HUES6 (cell line): ENCODE measurements around the gene DNPEP.
"Not testable (repeated sequence)": the region's sequence is repeated elsewhere in the genome, so short reads cannot be mapped to it uniquely, and the experiment has no call there.

Experiments
- H3K27ac ChIP-seq: 2 replicates; pipeline ENCODE4 v1.7.0; 2013; ENCODE audit warnings: low read depth, mild to moderate bottlenecking, low read length, inconsistent platforms
- H3K27me3 ChIP-seq: 2 replicates; pipeline ENCODE4 v1.6.1; 2013; ENCODE audit warnings: low read length; ENCODE audit not compliant: control insufficient read depth, insufficient read depth
- H3K36me3 ChIP-seq: 2 replicates; pipeline ENCODE4 v1.6.1; 2013; ENCODE audit warnings: low read length; ENCODE audit not compliant: control insufficient read depth, insufficient read depth
- H3K4me1 ChIP-seq: 2 replicates; pipeline ENCODE4 v1.6.1; 2013; ENCODE audit warnings: low read length; ENCODE audit not compliant: control insufficient read depth, insufficient read depth
- H3K4me3 ChIP-seq: 2 replicates; pipeline ENCODE4 v1.5.1; 2013; ENCODE audit warnings: low read depth, low read length
- H3K9ac ChIP-seq: one replicate; pipeline ENCODE4 v1.6.1; 2013; ENCODE audit warnings: mild to moderate bottlenecking, low read length
- H3K9me3 ChIP-seq: 2 replicates; pipeline ENCODE4 v1.6.1; 2013; ENCODE audit warnings: low read depth, low read length; ENCODE audit not compliant: control insufficient read depth, insufficient read depth

The DNPEP gene

DNA sequence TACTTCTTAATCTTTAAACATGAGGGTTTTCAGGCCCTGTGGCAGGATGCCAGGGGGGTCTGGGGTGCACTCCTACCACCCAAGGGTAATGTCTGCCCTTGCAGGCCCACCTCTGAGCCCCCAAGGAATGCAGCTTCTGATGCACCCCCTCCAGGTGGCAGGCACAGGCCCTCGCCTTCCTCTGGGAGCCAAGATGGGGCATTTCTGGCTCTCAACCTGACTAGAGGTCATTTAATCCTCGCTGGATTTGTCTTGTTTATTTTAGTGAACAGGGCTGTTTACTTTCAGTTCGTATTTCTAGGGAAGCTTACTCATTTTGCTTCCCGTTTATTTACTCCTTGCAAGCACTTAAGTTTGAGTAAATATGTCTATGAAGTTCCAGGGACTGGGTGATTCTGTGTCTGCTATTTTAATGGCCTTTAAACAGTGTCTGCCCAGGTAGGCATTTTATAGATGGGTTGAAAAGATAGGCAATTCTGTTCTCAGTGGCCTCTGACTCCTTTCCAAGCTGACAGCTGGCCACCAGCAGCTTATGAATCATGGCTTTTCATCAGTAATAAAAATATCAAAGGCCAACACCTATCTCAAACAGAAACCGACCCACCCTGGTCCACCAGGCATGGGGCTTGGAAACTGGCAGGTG is 11.1 kb upstream of the DNPEP start:
- Histone ChIP-seq H3K27me3 (no peaks in the 10 kb centered on the region), H3K27ac (no peak overlapping the region), H3K9ac (no peak overlapping the region), H3K4me1 (peaks cover 24% of the 10 kb centered on the region), H3K9me3 (no peaks in the 10 kb centered on the region), H3K36me3 (no peaks in the 10 kb centered on the region), H3K4me3 (no peak overlapping the region)

DNA sequence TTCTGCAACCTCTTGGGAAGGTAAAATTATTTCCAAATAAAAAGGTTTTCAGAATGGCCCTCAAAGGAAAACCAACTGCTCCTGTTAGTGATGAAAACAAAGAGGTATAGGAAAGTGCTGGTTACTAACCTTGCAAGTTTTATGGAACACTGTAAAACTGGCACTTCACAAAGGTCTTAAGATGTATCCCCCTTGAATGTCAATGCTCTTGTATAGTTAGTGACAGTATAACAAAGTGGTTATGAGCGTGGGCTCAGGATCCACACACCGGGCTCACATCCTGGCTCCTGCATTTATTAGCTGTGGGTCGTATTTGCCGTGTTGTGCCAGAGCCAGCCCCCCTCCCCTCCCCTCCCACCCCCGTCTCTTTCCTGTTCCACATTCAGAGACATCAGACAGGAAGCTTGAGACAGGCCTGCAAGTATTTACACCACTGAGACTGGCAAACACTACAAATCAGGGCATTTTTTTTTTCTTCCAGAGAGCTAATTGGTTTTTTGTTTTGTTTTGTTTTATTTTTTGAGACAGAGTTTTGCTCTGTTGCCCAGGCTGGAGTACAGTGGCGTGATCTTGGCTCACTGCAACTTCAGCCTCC is 9.2 kb upstream of the DNPEP start:
- H3K27me3 ChIP-seq, result no peaks in the 10 kb centered on the region
- H3K36me3 ChIP-seq, result no peaks in the 10 kb centered on the region
- H3K9me3 ChIP-seq, result no peaks in the 10 kb centered on the region
- H3K4me1 ChIP-seq, result peaks cover 14% of the 10 kb centered on the region
- no peak overlapping the region for H3K4me3 ChIP-seq
- no peak overlapping the region for H3K27ac ChIP-seq
- H3K9ac ChIP-seq, result no peak overlapping the region

DNA sequence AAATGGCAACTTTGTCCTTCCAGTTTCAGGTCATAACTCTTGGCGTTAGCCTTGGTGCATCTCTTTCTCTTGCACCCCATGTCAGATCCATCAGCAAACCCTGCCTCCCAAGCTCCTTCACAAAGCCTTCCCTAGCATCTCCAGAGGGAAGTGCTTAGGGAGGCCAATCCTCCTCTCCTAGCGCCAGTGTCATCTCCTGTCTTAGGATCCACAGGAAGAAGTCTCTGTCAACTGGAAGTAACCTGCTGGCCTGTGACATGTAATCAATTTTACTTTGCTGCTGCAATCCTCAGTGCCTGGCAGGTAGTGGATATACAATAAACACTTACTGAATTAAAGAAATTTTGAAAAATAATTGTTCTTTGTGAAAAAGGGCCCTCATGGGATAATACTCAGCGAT is 7.9 kb upstream of the DNPEP start:
- Histone ChIP-seq H3K36me3 (no peaks in the 10 kb centered on the region), H3K9me3 (no peaks in the 10 kb centered on the region), H3K27ac (no peak overlapping the region), H3K9ac (no peak overlapping the region), H3K4me3 (no peak overlapping the region), H3K27me3 (no peaks in the 10 kb centered on the region), H3K4me1 (peaks cover 12% of the 10 kb centered on the region)

DNA sequence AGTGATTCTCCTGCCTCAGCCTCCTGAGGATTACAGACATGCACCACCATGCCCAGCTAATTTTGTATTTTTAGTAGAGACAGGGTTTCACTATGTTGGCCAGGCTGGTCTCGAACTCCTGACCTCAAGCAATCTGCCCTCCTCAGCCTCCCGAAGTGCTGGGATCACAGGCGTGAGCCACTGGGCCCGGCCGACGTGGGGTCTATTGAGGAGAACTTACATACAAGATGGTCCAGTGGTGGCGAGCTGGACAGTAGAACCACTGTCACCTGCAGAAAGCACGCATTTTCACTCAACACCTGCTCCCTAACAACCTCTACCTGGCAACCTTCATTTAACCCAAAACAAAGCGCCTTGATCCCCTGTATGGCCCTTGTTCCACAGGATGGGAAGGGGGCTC is 7.3 kb upstream of the DNPEP start:
- H3K9me3 ChIP-seq, H3K36me3 ChIP-seq, H3K27ac ChIP-seq, H3K9ac ChIP-seq, H3K4me3 ChIP-seq, H3K4me1 ChIP-seq, H3K27me3 ChIP-seq: not testable (repeated sequence)

DNA sequence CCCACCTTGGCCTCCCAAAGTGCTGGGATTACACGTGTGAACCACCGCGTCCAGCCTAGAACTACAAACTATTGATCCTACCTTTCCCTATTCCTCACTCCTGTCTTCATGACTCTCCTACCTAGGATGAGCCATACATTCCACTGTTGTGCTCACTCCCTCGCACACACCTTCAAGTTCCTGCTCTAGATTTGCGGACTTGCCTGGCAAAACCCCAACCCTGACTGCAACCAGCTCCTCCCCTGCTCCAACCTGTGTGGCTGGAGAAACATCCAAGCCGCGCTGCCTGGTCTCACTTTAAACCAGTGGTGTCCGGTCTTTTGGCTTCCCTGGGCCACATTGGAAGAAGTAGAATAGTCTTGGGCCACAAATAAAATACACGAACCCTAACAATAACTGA is 5.0 kb upstream of the DNPEP start:
- no peak overlapping the region for H3K27ac ChIP-seq
- no peaks in the 10 kb centered on the region for H3K9me3 ChIP-seq
- H3K9ac ChIP-seq, result no peak overlapping the region
- no peak overlapping the region for H3K4me3 ChIP-seq
- H3K4me1 ChIP-seq, result peaks cover 5% of the 10 kb centered on the region; the same call in 1 of the 2 replicates
- no peaks in the 10 kb centered on the region for H3K27me3 ChIP-seq
- H3K36me3 ChIP-seq, result no peaks in the 10 kb centered on the region

DNA sequence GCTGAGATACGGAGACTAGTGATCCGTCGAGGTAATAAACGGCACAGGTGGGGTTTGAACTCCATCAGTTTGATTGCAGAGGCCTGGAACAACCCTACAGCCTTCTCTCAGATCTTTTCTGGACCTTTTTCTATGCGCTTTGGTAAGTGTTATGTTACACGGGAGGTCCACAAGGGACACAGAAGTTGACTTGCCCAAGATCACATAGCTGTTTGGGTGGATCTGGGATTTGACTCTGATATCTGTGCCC is 1.1 kb upstream of the DNPEP start:
- Histone ChIP-seq H3K27ac (no peak overlapping the region), H3K27me3 (no peaks in the 10 kb centered on the region), H3K4me3 (peak overlapping the region; percentile 84), H3K9me3 (no peaks in the 10 kb centered on the region), H3K9ac (peak overlapping the region; percentile 50), H3K4me1 (peaks cover 11% of the 10 kb centered on the region), H3K36me3 (peaks cover 25% of the 10 kb centered on the region)

DNA sequence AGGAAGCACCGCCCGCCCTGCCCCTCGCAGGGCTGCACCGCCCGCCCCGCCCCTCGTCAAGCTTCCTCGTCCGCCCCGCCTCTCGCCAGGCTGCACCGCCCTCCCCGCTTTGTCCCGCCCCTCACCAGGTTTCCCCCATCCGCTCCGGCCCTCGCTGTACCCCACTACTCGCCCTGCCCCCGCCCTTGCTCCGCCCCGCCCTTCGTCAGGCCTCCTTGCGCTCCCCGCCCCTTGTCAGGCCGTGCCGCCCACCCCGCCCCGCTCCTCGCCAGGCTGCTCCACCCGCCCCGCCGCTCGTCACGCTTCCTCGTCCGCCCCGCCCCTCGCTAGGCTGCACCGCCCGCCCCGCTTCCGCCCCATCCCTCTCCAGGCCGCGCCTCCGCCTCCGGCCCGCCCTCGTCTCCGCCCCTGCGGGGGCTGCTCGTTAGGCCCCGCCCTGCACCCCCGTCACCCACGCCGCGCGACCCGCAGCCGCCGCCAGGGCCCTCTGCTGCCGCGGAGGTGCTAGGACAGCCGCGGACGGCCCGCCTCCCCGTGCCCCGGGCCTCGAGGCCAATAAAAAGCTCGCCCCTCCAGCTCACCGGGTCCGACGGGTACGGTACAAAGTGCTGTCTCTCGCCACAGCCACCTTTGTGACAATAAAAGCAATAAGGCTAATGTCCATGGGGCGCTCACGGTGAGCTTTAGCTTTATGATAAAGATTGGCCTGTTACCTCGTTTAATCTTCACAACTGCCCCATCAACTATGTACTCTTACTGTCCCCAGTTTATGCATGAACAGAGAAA is 602 bp upstream of the DNPEP start:
- Histone ChIP-seq H3K4me3 (peak overlapping the region; percentile 84), H3K9me3 (no peaks in the 10 kb centered on the region), H3K27me3 (no peaks in the 10 kb centered on the region), H3K4me1 (peaks cover 11% of the 10 kb centered on the region), H3K9ac (peak overlapping the region; percentile 50), H3K27ac (no peak overlapping the region), H3K36me3 (peaks cover 30% of the 10 kb centered on the region)

DNA sequence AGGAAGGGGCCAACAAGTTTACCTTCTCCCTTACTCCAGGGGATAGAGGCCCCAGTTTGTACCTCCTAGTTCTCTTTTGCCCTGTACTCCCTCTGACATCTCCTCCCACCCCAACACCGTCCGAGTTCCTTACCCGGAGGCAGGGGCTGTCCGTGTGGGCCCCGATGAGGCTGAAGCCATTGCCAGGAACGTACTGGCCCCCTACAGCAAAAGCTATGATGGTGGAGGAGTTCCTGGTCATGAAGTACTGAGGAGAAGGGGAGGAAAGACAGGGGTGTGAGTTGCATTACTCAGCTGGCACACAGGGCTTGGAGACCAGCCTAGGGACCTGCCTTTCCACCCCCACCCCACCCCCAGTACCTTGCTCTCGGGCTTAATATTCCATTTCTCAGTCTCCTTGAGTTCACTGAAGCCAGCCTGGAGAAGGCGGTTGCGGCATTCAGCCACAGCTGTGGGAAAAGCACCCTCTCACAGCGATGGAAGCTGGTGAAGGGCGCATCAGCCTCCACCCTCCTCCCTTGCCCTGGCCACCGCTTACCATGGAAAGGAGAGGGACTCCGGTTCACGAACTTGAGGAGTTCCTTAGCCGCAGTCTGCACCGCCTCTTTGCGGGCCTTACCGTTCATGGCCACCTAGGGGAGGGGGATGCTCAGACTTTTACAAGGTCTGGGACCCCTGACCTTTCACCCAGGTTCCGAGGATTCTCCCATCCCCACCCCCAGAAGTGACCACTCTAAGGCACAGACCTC is 1.0 kb downstream of the DNPEP start:
- H3K9me3 ChIP-seq, result no peaks in the 10 kb centered on the region
- H3K27me3 ChIP-seq, result no peaks in the 10 kb centered on the region
- peak overlapping the region; percentile 84 for H3K4me3 ChIP-seq
- peak overlapping the region; percentile 81 for H3K9ac ChIP-seq
- no peak overlapping the region for H3K27ac ChIP-seq
- peaks cover 45% of the 10 kb centered on the region for H3K36me3 ChIP-seq
- H3K4me1 ChIP-seq, result peaks cover 11% of the 10 kb centered on the region

DNA sequence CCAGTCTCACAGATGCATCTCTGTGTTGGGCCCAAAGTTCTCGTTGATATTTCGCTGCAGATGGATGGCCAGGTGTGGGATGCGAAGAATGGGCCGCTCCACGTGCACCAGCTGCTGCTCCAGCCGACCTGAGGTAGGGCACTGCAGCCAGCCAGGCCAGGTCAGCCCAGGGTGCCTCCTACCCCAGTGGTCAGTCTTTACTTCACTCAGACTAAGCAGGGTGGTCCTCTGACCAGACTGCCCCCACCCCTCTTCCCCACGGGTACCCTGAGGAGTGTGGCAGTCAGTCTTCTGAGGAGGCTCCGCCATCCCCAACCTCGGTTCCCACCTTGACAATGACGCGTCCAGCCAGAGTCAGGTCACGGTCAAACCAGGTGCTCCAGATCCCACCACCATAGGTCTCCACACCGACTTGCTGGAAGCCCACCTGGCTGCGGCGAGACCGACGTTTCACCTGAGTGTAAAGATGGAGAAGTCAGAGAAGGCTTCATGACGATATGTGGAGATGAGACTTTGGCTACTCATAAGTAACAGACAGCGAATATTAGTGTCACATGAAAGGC is 1.7 kb downstream of the DNPEP start:
- Histone ChIP-seq H3K4me1 (peaks cover 11% of the 10 kb centered on the region), H3K9ac (no peak overlapping the region), H3K27ac (no peak overlapping the region), H3K27me3 (no peaks in the 10 kb centered on the region), H3K9me3 (no peaks in the 10 kb centered on the region), H3K4me3 (peak overlapping the region; percentile 84; the same call in 1 of the 2 replicates), H3K36me3 (peaks cover 52% of the 10 kb centered on the region)

DNA sequence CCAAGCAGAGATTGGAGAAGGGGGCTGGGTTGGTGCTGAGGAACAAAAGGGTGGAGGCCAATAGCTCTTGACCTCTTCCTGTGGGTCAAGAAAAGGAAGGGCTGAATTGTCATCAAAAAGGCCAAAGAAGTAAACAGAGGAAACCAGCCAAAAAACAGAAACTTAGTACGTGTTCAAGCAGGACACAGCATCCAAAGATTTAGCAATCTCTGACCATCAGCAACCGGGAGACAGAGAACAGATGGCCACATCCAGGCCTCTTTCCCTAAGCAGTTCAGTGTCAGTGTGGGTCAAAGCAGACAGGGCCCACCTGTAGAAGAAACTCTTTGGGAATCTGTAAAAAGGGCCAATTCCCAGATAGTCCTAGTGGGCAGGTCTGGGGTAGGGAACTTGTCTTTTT is 2.9 kb downstream of the DNPEP start:
- Histone ChIP-seq H3K27ac (no peak overlapping the region), H3K9ac (no peak overlapping the region), H3K4me3 (no peak overlapping the region), H3K36me3 (peaks cover 61% of the 10 kb centered on the region), H3K27me3 (no peaks in the 10 kb centered on the region), H3K4me1 (peaks cover 11% of the 10 kb centered on the region), H3K9me3 (no peaks in the 10 kb centered on the region)
